GM12891 (cell line): ENCODE results near the gene SNRPA1.
"Not testable (repeated sequence)": the region's sequence is repeated elsewhere in the genome, so short reads cannot be mapped to it uniquely, and the experiment has no call there.

Experiments used
- DNase-seq: peaks from one replicate; pipeline ENCODE4 v3.0.0; 2011; ENCODE audit warnings: low spot score; ENCODE audit not compliant: insufficient read length
- FAIRE-seq: peaks from 2 replicates; lab custom pipeline; 2011; peaks lifted over from hg19 to GRCh38; lab: Jason Lieb, UNC
- PAX5 ChIP-seq: IDR thresholded peaks from 2 replicates; pipeline ENCODE4 v1.6.1; 2011; ENCODE audit warnings: low read length, moderate library complexity, mild to moderate bottlenecking; ENCODE audit not compliant: insufficient read depth, severe bottlenecking
- POLR2A ChIP-seq: IDR thresholded peaks from 2 replicates; pipeline ENCODE4 v1.6.1; 2011; ENCODE audit warnings: low read depth, low read length, control low read depth
- POLR2AphosphoS5 ChIP-seq: IDR thresholded peaks from 2 replicates; pipeline ENCODE4 v1.6.1; 2011; ENCODE audit warnings: low read depth, low read length, control low read depth
- POU2F2 ChIP-seq: IDR thresholded peaks from 2 replicates; pipeline ENCODE4 v1.6.1; 2011; ENCODE audit warnings: low read depth, mild to moderate bottlenecking, control low read depth, low read length, moderate library complexity
- SPI1 ChIP-seq: IDR thresholded peaks from 2 replicates; pipeline ENCODE4 v1.6.1; 2011; ENCODE audit warnings: low read depth, low read length, control low read depth
- TAF1 ChIP-seq: IDR thresholded peaks from 2 replicates; pipeline ENCODE4 v1.6.1; 2011; ENCODE audit warnings: low read depth, low read length, control low read depth

SNRPA1 gene

GRCh38 chr15:101293122-101293521, 1.9 kb downstream of the SNRPA1 start:
- DNase-seq: no peak
- peak; percentile 77 for TF ChIP-seq PAX5
- no peak for TF ChIP-seq POLR2AphosphoS5
- no peak for FAIRE-seq

GRCh38 chr15:101288905-101289513, 6.0 kb downstream of the SNRPA1 start:
- TF ChIP-seq POU2F2 (no peak), TAF1 (no peak), PAX5 (no peak), POLR2A (no peak), SPI1 (no peak), POLR2AphosphoS5 (no peak)
- DNase-seq (no peak), FAIRE-seq (no peak)

- FAIRE-seq, DNase-seq: not testable (repeated sequence)
These were observed 7.7 kb downstream of the SNRPA1 start for GRCh38 chr15:101287342-101287741.

- DNase-seq (no peak), FAIRE-seq (no peak)
- no peak for TF ChIP-seq SPI1
- TF ChIP-seq PAX5: no peak
These were observed 8.5 kb downstream of the SNRPA1 start for GRCh38 chr15:101286471-101287114.

- TF ChIP-seq TAF1: no peak
- no peak for DNase-seq
- FAIRE-seq: no peak
These were observed 11.1 kb downstream of the SNRPA1 start for GRCh38 chr15:101283931-101284330.

- no peak for FAIRE-seq
- TF ChIP-seq POU2F2 (no peak), POLR2A (peak; percentile 54)
- DNase-seq: no peak
These were observed 15.0 kb downstream of the SNRPA1 start for GRCh38 chr15:101280007-101280406.

GRCh38 chr15:101277943-101278564, 17.0 kb downstream of the SNRPA1 start:
- no peak for FAIRE-seq
- no peak for DNase-seq
- no peak for TF ChIP-seq POLR2AphosphoS5
- TF ChIP-seq SPI1: no peak
- no peak for TF ChIP-seq POLR2A
- no peak for TF ChIP-seq TAF1
- no peak for TF ChIP-seq POU2F2
- TF ChIP-seq PAX5: no peak

- TF ChIP-seq POLR2AphosphoS5 (no peak), TAF1 (peak; percentile 42; the same call in 1 of the 2 replicates), PAX5 (peak; percentile 89), SPI1 (no peak), POU2F2 (0 out of 2 replicates have a peak, but pooled peaks have one; percentile 7), POLR2A (no peak)
- DNase-seq: peak; percentile 86
- peak; percentile 96 for FAIRE-seq
These were observed 17.8 kb downstream of the SNRPA1 start, which contains the start of gene SELENOS for GRCh38 chr15:101277038-101277822. Gene SELENOS (minus strand): TSS chr15:101277485. CDS start chr15:101277417, 68 bp downstream.

GRCh38 chr15:101276501-101277037, 18.5 kb downstream of the SNRPA1 start:
- TF ChIP-seq POLR2A: no peak
- TF ChIP-seq POU2F2: no peak
- no peak for TF ChIP-seq TAF1
- TF ChIP-seq PAX5: no peak
- TF ChIP-seq SPI1: no peak
- no peak for TF ChIP-seq POLR2AphosphoS5
- FAIRE-seq: no peak
- DNase-seq: no peak

- FAIRE-seq (peak; percentile 52), DNase-seq (no peak)
- no peak for TF ChIP-seq PAX5
- no peak for TF ChIP-seq TAF1
- TF ChIP-seq SPI1: no peak
- TF ChIP-seq POLR2AphosphoS5: no peak
- no peak for TF ChIP-seq POLR2A
- no peak for TF ChIP-seq POU2F2
These were observed 20.0 kb downstream of the SNRPA1 start for GRCh38 chr15:101275018-101275417.
